Nephron (organoid): ENCODE data around the gene GRM7.
A peak's percentile ranks its signal among the peaks of the same experiment; 100 is the strongest.

Source experiments
- H3K27ac Mint-ChIP-seq, 3 experiments: 2 replicates each; pipeline ENCODE4 v1.8.0; 2020; ENCODE audit warnings: mixed read lengths in 3 of 3, mild to moderate bottlenecking in 2 of 3, moderate library complexity in 1 of 3
- H3K27me3 Mint-ChIP-seq: 2 replicates; pipeline ENCODE4 v1.8.0; 2021; ENCODE audit warnings: low read depth, mild to moderate bottlenecking, moderate library complexity, mixed read lengths
- H3K36me3 Mint-ChIP-seq: 2 replicates; pipeline ENCODE4 v1.8.0; 2020; ENCODE audit warnings: low read depth, mixed read lengths
- H3K4me1 Mint-ChIP-seq: 2 replicates; pipeline ENCODE4 v1.8.0; 2020; ENCODE audit warnings: mixed read lengths
- H3K4me3 Mint-ChIP-seq, 3 experiments: 2 replicates each; pipeline ENCODE4 v1.8.0; 2020; ENCODE audit warnings: mild to moderate bottlenecking in 3 of 3, mixed read lengths in 3 of 3, moderate library complexity in 2 of 3
- H3K9me3 Mint-ChIP-seq: 2 replicates; pipeline ENCODE4 v1.8.0; 2020; ENCODE audit warnings: mixed read lengths
- CTCF ChIP-seq, 3 experiments: fragments of 200-600 bp; sonication (generic); IDR thresholded peaks; one replicate each; pipeline ENCODE4 v1.5.0; 2021; ENCODE audit warnings: antibody characterized with exemption in 3 of 3; ENCODE audit not compliant: unreplicated experiment in 3 of 3

The GRM7 gene

GRCh38 chr3:7630351-7630911 is 769.5 kb downstream of the GRM7 start:
- peak overlapping the region in 1 of 3 experiments; percentile 85 for H3K27ac Mint-ChIP-seq
- H3K36me3 Mint-ChIP-seq = no peaks in the 10 kb centered on the region
- H3K4me3 Mint-ChIP-seq = no peak overlapping the region
- H3K4me1 Mint-ChIP-seq = peaks cover 24% of the 10 kb centered on the region
- TF ChIP-seq CTCF (IDR thresholded peaks at IDR 0.05; ENCODE audit: unreplicated experiment in 3 of 3) = no peak
- peaks cover 4% of the 10 kb centered on the region for H3K27me3 Mint-ChIP-seq
- H3K9me3 Mint-ChIP-seq = no peaks in the 10 kb centered on the region

GRCh38 chr3:7630925-7631324 is 770.0 kb downstream of the GRM7 start:
- TF ChIP-seq CTCF (IDR thresholded peaks at IDR 0.05; ENCODE audit: unreplicated experiment in 3 of 3) = peak; percentile 13 to 24 (median 21)
- Mint-ChIP-seq H3K4me1 (peaks cover 24% of the 10 kb centered on the region), H3K9me3 (no peaks in the 10 kb centered on the region), H3K36me3 (no peaks in the 10 kb centered on the region), H3K27ac (peak overlapping the region in 2 of 3 experiments; percentile 85 to 90), H3K4me3 (peak overlapping the region in 2 of 3 experiments; percentile 37 to 46), H3K27me3 (peaks cover 4% of the 10 kb centered on the region)

GRCh38 chr3:7632305-7632704 is 771.4 kb downstream of the GRM7 start:
- H3K9me3 Mint-ChIP-seq = no peaks in the 10 kb centered on the region
- no peaks in the 10 kb centered on the region for H3K36me3 Mint-ChIP-seq
- no peak for TF ChIP-seq CTCF (IDR thresholded peaks at IDR 0.05; ENCODE audit: unreplicated experiment in 3 of 3)
- H3K4me3 Mint-ChIP-seq = no peak overlapping the region
- peaks cover 24% of the 10 kb centered on the region for H3K4me1 Mint-ChIP-seq
- peaks cover 4% of the 10 kb centered on the region for H3K27me3 Mint-ChIP-seq
- peak overlapping the region in 1 of 3 experiments; percentile 85 for H3K27ac Mint-ChIP-seq

GRCh38 chr3:7637694-7638093 is 776.8 kb downstream of the GRM7 start:
- Mint-ChIP-seq H3K27me3 (no peaks in the 10 kb centered on the region), H3K4me3 (no peak overlapping the region), H3K27ac (peak overlapping the region in 1 of 3 experiments; percentile 39), H3K36me3 (no peaks in the 10 kb centered on the region), H3K9me3 (no peaks in the 10 kb centered on the region), H3K4me1 (peaks cover 23% of the 10 kb centered on the region)
- no peak for TF ChIP-seq CTCF (IDR thresholded peaks at IDR 0.05; ENCODE audit: unreplicated experiment in 3 of 3)

- Mint-ChIP-seq H3K27ac (peak overlapping the region in 1 of 3 experiments; percentile 39), H3K36me3 (no peaks in the 10 kb centered on the region), H3K27me3 (no peaks in the 10 kb centered on the region), H3K9me3 (no peaks in the 10 kb centered on the region), H3K4me3 (no peak overlapping the region), H3K4me1 (peaks cover 23% of the 10 kb centered on the region)
- no peak for TF ChIP-seq CTCF (IDR thresholded peaks at IDR 0.05; ENCODE audit: unreplicated experiment in 3 of 3)
Measured at GRCh38 chr3:7638103-7638502, 777.2 kb downstream of the GRM7 start.

- TF ChIP-seq CTCF (IDR thresholded peaks at IDR 0.05; ENCODE audit: unreplicated experiment in 3 of 3) = no peak
- Mint-ChIP-seq H3K9me3 (no peaks in the 10 kb centered on the region), H3K4me1 (peaks cover 23% of the 10 kb centered on the region), H3K36me3 (no peaks in the 10 kb centered on the region), H3K4me3 (no peak overlapping the region), H3K27ac (peak overlapping the region; percentile 31 to 68 (median 45)), H3K27me3 (no peaks in the 10 kb centered on the region)
Measured at GRCh38 chr3:7640787-7641186, 779.9 kb downstream of the GRM7 start.
